ENCODE data around the gene XYLT2.
"Not testable (repeated sequence)": the region's sequence is repeated elsewhere in the genome, so short reads cannot be mapped to it uniquely, and the experiment has no call there.

Gene XYLT2

DNA sequence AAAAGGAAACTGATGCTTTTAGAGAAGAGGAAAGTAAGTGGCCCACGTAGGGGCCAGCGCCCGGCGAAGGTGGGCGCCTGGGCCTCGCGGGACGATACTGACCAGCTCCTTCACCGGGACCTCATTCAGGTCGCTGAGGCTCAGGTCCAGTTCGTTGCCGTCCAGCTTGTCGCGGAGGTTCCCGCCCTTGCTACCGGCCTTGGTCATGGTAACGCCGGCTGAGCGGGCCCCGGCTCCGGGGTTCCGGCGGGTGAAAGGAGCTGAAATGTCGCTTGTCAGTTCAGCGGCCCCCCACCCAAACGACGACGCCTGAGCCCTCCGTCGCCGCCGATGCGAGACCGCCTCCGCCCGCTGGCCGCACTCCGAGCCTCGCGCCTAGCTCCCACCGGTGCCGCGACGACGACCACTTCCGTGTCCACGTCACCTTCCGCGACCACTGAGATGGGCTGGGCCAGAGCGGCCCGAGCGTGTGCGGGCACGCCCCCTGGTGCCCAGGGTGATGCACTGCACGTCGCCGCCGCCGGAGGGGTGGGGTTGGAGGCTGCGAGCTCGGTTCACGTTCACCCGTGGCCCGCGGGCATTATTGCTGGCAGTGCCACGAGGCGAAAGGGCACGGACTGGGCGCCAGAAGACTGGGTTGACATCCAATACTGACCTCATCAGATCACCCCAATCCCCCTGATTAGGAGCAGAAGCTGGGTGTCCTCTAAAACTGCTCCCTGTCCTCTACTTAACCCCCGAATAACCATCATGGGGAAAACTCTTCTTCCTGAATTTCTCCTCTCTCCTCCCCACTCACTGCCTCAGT is 51.4 kb downstream of the XYLT2 start, which contains the start of gene LRRC59:
Gene LRRC59 (minus strand): TSS at position 413 of the 808 bp plus-strand sequence. CDS start 206 bp downstream, at position 207.
- DNase-seq, result peak; percentile 33

DNA sequence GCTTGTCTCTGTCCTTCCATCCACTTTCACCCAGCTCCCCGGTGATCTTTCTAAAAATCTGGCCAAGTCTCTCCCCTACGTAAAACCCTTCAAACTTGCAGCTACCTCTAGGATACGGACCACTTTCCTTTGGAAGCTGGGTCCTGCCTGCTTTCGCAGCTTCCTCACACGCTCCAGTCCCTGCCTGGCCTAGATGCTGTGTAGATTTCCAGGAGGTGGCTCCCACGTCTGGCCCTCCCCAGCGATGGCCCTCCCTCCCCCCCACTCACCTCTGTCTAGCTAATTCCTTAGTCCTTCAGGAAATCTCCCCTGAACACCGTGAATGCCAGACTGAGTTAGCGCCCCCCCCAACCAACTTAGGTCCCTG is 52.0 kb downstream of the XYLT2 start:
- DNase-seq, result no peak

DNA sequence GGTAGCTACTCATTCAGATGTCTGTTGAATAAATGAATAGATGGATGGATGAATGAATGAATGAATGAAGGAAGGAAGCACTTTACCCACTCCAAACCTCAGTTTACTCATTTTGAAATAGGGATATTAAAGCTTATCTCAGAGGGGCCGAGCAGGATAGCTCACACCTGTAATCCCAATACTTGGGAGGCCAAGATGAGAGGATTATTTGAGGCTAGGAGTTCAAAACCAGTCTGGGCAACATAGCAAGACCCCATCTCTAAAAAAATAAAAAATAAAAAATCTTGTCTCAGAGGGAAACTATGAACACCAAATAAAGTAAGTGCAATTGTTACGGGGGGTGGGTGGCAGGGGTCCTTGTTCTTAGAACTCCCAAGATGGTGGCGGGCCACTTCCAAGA is 52.7 kb downstream of the XYLT2 start:
- DNase-seq, result not testable (repeated sequence)

DNA sequence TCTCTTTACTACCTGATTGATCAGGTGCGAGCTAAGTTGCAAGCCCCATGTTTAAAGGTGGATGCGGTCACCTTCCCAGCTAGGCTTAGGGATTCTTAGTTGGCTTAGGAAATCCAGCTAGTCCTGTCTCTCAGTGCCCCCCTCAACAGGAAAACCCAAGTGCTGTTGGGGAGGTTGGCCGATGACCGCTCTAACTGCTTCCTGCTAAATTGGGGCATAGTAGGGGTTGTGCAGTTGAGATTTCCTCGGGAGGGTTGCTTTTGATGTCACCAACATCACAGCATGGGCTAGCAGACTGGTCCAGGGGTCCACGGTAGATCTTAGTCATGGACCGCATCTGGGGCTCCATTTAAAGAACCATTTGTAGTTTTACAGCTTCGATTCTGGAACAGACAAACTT is 53.7 kb downstream of the XYLT2 start:
- not testable (repeated sequence) for DNase-seq

DNA sequence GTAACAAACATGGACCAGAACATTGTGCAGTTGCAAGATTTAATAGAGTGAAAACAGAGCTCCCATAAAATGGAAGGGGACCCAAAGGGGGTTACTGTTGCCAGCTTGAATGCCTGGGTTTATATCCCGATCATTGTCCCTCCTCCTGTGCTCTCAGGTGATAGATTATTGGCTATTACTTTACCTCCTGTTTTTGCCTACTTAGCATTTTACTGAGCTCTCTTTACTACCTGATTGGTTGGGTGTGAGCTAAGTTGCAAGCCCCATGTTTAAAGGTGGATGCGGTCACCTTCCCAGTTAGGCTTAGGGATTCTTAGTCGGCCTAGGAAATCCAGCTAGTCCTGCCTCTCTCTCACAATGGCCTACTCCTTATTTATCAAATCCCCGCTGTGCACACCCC is 59.4 kb downstream of the XYLT2 start:
- not testable (repeated sequence) for DNase-seq

DNA sequence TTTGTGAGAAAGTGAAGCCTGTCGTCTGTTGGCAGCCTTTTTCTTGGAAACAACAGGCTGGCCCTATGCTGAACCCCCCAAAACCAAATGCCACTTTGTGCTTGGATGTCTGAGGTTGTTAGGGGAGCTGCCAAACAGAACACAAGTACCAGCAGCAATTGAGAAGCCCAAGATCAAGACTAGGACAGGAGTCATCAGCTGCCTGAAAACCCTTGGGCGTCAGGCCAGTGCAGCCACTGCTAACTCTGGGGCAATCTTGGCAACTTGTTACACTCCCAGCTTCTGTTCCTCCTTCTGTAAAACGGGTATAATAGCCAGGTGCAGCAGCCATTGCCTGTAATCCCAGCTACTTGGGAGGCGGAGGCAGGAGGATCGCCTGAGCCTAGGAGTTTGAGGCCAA is 60.7 kb downstream of the XYLT2 start:
- no peak for DNase-seq

DNA sequence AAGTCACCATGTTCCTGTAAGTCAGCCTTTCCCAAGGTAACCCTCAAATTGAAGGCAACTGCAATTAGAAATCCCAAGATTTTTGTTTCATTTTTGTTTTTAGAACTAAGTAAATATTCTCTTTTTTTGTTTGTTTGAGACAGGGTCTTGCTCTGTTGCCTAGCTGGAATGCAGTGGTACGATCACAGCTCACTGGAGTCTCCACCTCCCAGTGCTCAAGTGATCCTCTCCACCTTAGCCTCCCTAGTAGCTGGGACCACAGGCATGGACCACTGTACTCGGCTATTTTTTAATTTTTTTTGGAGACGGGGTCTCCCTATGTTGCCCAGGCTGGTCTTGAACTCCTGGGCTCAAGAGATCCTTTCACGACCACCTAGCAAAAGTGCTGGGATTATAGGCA is 62.0 kb downstream of the XYLT2 start:
- DNase-seq, result no peak

All from cortex of kidney (tissue), 1 donor.